Measurements from ENCODE around the gene POC5.
A peak's percentile ranks its signal among the peaks of the same experiment; 100 is the strongest.

Gene POC5

DNA sequence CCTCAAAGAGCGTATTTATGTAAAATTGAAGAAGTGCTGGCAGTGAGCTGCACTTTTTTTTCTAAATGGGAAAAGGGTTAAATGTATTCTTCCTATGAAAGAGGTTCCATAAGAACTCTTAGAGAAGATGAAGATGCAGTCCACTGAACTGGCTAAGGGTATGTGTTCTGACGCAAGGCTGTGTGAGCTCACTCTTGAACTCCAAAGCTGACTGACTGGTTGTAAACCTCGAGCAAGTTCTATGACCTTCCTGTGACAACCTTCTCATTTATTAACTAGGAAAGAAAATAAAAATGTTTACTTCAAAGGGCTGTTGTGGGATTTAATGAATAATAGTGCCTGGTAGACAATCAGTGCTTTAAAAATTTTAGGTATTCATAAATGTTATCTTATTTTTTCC, 46.7 kb downstream of the POC5 start:
- H3K4me3 ChIP-seq (ENCODE audit: low read depth, low read length) = no peak overlapping the region
- no peak for DNase-seq
- H3K36me3 ChIP-seq (replicated peaks) = no peaks in the 10 kb centered on the region
- H3K27ac ChIP-seq = no peak overlapping the region
- no peaks in the 10 kb centered on the region for H3K27me3 ChIP-seq (replicated peaks)
- in situ Hi-C loops (cut with HindIII; ENCODE audit: low pct_ligation_motif_present, low sequenced_read_pairs) = no loop called here
- TF ChIP-seq, protein P1, sequence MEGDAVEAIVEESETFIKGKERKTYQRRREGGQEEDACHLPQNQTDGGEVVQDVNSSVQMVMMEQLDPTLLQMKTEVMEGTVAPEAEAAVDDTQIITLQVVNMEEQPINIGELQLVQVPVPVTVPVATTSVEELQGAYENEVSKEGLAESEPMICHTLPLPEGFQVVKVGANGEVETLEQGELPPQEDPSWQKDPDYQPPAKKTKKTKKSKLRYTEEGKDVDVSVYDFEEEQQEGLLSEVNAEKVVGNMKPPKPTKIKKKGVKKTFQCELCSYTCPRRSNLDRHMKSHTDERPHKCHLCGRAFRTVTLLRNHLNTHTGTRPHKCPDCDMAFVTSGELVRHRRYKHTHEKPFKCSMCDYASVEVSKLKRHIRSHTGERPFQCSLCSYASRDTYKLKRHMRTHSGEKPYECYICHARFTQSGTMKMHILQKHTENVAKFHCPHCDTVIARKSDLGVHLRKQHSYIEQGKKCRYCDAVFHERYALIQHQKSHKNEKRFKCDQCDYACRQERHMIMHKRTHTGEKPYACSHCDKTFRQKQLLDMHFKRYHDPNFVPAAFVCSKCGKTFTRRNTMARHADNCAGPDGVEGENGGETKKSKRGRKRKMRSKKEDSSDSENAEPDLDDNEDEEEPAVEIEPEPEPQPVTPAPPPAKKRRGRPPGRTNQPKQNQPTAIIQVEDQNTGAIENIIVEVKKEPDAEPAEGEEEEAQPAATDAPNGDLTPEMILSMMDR (IDR thresholded peaks at IDR 0.05; ENCODE audit: low read depth, low read length, missing control alignments) = no peak

- DNase-seq = peak; percentile 40
- TF ChIP-seq, protein P1 (IDR thresholded peaks at IDR 0.05; ENCODE audit: low read depth, low read length, missing control alignments) = no peak
- Histone ChIP-seq H3K4me3 (ENCODE audit: low read depth, low read length) (no peak overlapping the region), H3K27me3 (replicated peaks) (no peaks in the 10 kb centered on the region), H3K27ac (no peak overlapping the region), H3K36me3 (replicated peaks) (no peaks in the 10 kb centered on the region)
- in situ Hi-C loops (cut with HindIII; ENCODE audit: low pct_ligation_motif_present, low sequenced_read_pairs) = no loop called here
These were observed 48.1 kb downstream of the POC5 start for GRCh38 chr5:75668977-75669689.

DNA sequence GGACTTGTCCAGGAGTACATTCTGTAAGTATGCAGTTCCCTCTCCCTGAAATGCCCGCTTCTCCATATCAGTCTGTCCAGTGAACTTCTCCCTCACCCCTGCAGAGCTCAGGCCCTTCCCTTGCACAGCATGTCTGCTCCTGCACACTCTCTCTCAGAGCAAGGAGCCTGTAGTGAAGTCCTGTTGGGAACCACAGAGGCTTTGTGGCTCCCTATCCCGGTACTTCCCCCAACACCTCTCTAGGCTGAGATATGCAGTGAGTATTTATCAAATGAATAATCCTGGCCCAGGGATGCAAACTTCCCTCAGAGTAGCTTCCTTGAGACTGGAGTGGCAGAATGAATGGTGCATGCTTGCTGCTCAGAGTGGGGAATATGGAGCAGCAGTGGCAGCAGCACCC, 48.8 kb downstream of the POC5 start:
- Histone ChIP-seq H3K4me3 (ENCODE audit: low read depth, low read length) (no peak overlapping the region), H3K27me3 (replicated peaks) (no peaks in the 10 kb centered on the region), H3K36me3 (replicated peaks) (no peaks in the 10 kb centered on the region), H3K27ac (no peak overlapping the region)
- TF ChIP-seq, protein P1 (IDR thresholded peaks at IDR 0.05; ENCODE audit: low read depth, low read length, missing control alignments) = no peak
- DNase-seq = no peak
- in situ Hi-C loops (cut with HindIII; ENCODE audit: low pct_ligation_motif_present, low sequenced_read_pairs) = no loop called here

DNA sequence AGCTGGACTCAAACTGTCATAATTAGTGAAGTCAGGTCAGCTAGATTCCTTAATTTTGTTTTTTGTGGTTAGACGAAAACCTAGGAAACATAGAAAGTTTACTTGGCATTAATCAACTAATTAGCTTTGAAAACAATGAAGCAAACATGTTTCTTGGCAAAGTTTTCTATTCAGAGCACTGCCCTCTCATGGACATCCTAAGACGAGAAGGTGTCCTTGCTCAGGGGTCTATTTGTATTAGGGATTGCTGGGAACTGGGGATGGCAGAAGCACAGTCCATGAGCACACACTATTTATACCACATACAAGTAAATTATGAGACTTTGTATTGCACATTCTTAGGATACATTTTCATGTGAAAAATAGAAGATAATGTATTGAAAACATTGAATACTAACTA, 49.7 kb downstream of the POC5 start:
- no peak overlapping the region for H3K4me3 ChIP-seq (ENCODE audit: low read depth, low read length)
- in situ Hi-C loops (cut with HindIII; ENCODE audit: low pct_ligation_motif_present, low sequenced_read_pairs) = no loop called here
- no peaks in the 10 kb centered on the region for H3K36me3 ChIP-seq (replicated peaks)
- DNase-seq = no peak
- TF ChIP-seq, protein P1 (IDR thresholded peaks at IDR 0.05; ENCODE audit: low read depth, low read length, missing control alignments) = peak; percentile 22
- H3K27ac ChIP-seq = no peak overlapping the region
- no peaks in the 10 kb centered on the region for H3K27me3 ChIP-seq (replicated peaks)

GRCh38 chr5:75666801-75667200, 50.4 kb downstream of the POC5 start:
- in situ Hi-C loops (cut with HindIII; ENCODE audit: low pct_ligation_motif_present, low sequenced_read_pairs) = no loop called here
- DNase-seq = no peak
- Histone ChIP-seq H3K27me3 (replicated peaks) (no peaks in the 10 kb centered on the region), H3K27ac (no peak overlapping the region), H3K36me3 (replicated peaks) (no peaks in the 10 kb centered on the region), H3K4me3 (ENCODE audit: low read depth, low read length) (no peak overlapping the region)
- TF ChIP-seq, protein P1 (IDR thresholded peaks at IDR 0.05; ENCODE audit: low read depth, low read length, missing control alignments) = peak; percentile 28

GRCh38 chr5:75664979-75665378, 52.3 kb downstream of the POC5 start:
- H3K27ac ChIP-seq = no peak overlapping the region
- H3K27me3 ChIP-seq (replicated peaks) = no peaks in the 10 kb centered on the region
- TF ChIP-seq, protein P1 (IDR thresholded peaks at IDR 0.05; ENCODE audit: low read depth, low read length, missing control alignments) = no peak
- H3K4me3 ChIP-seq (ENCODE audit: low read depth, low read length) = no peak overlapping the region
- in situ Hi-C loops (cut with HindIII; ENCODE audit: low pct_ligation_motif_present, low sequenced_read_pairs) = no loop called here
- no peaks in the 10 kb centered on the region for H3K36me3 ChIP-seq (replicated peaks)
- no peak for DNase-seq
